Stimulated activated CD8-positive, alpha-beta memory T cell treated with anti-CD3 and anti-CD28 coated beads, Interleukin-15, amount 100 ng/mL, for 24 hours (primary cell): ENCODE data around the gene SMOC1.

ENCODE experiments used
- DNase-seq: peaks from one replicate; pipeline ENCODE4 v3.0.0-alpha.2; 2020; ENCODE audit warnings: low read depth

Gene SMOC1

DNA sequence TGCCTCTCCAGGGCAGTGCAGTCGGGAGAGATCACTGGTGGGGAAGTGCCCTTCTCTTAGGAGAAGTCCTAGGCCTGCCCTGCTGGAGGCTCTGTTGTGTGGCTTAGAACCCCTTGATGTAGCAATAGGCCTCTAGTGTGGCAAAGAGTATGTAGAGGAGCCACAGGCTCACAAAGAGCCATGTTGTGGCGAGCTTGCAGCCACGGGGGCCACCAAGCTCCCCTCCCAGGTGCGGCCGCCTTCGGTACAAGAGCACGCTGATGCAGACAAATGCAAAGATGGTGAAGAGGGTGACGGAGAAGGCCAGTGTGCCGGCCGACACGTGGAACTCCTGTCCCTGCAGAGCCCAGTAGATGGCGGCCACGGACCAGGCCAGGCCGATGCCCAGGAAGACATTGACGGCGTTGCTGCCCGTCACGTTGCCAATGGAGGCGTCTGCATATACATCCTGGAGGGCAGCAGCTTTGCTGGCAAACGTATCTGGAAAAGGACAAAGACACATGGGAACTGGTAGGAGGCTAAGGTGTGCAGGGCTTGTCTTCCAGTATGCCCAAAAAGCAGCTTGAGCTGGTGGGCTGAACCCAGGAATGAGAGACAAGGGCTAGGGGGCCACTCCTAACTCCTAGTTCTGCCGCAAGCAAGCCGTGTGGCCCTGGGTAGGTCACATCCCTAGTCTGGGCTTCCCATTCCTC lies 166.8 kb downstream of the SMOC1 start:
- DNase-seq = no peak

DNA sequence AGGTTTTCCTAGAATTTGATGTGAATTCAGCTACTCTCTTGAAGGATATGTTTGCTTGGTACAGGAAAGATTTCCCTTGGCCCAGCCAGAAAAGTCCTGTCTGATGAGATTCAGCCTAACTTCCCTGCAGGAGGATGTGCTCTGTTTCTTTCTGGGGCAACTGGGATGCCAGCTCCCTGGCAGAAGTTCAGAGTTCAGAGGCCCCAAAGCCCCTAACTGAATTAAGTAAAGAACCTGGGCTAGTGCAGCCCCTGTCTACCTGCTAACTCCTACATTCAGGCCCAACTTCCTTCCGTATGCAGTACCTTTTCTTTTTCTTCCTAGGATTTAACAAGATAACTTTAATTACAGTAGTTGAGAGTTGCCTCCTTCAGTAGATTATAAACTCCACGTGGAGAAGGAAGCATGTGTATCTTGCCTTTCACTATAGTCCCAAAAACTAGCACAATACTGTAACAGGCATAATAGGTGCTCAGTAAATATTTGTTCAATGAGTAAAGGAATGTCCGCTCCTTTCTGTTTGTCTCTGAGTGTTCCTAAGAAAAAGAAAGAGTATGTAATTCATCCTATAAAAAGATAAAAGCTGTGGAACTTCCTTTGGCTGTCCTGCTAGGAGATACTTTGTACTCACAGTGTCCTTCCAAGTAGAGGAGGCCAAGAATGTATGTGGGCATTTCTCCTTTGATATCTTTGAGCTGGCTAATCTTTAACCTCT lies 168.5 kb downstream of the SMOC1 start:
- DNase-seq = no peak

DNA sequence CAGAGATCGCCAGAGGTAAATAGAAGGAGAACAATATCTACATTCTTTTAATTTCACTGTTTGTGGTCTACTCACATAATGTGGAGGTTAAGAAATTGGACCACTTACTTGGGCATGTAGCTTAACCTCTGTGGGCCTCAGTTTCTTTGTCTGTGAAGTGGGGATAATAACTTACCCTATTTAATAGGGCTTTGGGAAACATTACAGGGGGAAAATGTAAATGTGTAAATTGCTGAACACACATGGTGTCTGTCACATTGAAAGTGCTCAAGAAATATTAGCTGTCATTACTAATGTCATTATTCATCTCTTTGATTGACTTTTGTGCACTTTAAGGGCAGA lies 169.1 kb downstream of the SMOC1 start:
- no peak for DNase-seq

DNA sequence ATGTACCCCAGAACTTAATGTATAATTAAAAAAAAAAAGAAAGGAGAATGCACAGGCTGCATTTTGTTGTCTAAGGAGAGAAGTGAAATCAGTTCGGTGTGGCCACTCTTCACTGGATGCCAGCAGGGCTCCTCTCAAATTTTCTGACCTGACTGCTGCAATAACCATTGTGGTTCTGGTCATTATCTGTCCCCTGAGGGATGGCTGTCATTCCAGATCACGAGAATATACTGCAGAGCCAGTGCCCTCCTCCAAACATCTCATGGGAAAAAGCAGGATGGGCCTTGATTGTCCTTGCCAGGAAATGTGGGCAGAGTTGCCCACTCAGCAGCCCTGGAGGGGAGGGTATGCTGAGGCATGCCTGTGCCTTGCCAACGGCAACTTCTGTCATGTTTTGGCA lies 170.4 kb downstream of the SMOC1 start:
- no peak for DNase-seq

DNA sequence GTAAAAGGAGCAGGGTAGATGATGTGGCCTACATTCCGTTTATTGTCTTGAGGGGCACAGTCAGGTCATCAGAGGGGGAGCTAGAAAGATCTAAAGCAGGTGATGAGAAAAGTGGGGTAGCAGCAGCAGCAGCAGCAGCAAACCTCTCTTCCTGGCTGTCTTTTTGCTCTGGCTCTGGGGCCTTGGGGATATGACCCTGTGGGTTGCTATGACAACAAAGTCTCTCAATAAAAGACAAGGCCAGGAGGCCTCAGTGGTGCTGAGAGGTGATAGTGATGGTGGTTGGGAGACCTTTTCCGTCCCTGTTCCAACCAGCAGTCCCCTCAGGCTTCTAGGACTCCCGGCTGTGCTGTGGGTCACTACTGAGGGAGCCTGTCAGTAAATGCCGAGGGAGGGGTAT lies 170.9 kb downstream of the SMOC1 start:
- no peak for DNase-seq

DNA sequence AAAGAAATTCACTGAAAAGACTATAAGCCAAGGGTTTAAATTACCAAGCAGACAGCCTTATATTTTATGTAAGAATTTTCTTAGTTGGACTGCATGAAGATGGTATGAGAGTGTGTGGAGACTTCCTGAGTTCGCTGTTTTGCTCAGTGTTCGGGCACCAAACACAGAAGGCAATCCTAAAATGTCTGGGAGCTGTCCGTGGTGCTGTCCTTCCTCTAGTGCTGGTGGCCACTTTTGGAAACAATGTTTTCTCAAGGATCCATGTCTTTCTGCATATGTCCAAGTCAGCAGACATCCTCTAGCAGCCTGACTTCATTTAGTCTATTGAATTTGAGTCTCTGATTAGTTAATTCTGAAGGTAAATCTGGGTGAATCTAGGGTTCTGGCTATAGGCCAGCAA lies 173.8 kb downstream of the SMOC1 start:
- no peak for DNase-seq

DNA sequence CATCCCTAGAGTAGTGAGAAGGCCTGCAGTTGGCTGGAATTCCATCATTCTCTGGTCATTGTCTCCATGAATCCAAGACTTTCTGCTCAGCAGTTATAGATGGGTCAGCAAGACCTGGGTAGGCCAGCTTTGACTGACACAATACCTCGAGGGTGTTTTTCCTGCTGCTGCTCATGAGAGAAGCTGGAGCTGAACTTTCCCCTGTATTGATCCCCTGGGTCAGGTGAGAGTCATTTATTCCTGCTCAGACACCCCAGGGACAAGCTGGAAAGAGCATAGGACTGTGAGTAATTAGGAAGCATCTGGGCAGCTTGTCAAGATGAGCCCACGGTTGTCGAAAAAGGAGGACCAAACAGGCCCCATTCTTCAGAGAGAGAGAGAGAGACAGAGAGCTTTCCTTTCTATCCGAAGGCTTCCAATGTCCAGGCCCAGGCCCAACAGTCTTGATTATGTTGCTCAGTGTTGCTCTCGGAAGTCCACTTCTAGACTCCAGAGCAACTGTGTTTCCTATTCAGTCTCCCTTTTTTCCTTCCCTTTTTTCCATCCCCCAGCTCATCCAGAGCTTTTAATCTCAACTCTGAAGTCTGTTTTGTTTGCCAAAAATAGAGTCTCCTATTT lies 178.4 kb downstream of the SMOC1 start:
- DNase-seq = no peak

DNA sequence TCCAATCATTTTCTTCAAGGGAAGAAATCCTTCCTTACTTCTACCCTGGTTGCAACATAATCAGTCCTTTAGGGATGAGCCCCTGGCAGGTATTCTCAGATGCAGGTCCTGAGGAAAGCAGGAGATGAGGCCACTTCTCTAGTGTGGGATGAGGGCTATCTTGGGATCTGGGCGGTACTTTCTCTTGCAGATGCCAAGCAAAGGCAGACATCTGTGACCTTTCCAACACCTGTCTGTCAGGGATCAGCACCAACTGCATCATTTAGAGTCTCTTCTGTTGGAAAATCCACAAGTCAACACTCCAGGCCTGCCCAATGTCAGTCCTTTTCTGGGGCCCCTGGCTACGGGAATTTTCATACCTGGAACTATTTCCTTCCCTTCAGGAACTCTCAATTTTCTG lies 180.3 kb downstream of the SMOC1 start:
- no peak for DNase-seq

DNA sequence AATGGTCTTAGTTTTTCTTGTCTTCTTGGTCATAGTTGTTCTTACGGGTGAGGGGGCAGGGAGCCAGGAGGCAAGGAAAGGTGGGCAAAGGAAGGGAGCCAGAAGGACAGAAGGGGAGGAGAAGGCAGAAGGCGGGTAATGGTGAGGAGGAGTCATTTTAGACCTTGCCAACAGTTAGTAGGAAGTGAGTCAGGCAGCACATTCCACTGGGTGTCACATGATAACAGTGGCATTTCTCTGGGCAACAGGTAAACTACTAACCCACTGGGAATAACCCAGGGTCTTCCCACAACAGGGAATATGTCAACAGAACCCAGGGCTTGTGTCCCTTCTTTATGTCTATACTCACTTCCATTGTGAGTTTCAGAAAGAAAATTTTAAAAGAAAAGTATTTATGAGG lies 181.9 kb downstream of the SMOC1 start:
- DNase-seq = no peak

DNA sequence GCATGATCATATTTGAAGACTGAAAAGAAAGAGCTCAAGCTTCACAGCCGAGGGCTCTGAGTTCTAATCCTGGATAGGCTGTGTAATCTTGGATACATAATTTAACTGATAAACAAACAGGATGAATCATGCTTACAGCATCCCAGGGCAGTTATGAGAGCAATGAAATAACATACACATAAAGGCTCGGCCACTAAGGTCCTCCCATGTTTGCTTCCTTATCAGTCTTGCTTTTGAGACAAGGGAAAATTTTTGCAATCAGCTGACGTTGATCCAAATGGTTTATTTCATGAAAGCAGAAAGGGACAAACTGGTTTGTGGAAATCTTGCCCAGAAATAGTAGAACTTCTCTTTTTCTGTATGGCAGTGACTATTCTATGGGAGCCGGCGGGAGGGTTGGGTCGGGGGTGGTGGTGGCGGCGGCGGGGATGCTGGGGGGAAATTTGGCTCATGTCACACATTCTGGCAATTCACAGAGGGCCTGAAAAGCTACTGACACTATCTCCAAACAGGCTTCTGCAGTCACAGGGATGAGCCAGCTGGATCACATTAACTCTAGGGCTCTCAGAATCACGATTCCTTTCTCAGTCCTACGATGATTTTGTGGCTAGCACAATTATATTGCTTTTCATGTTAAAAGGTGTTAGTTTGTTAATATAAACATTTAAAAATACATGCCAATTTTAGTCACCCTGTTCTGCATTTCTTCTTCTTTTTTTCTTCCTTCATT lies 185.1 kb downstream of the SMOC1 start:
- DNase-seq = no peak

DNA sequence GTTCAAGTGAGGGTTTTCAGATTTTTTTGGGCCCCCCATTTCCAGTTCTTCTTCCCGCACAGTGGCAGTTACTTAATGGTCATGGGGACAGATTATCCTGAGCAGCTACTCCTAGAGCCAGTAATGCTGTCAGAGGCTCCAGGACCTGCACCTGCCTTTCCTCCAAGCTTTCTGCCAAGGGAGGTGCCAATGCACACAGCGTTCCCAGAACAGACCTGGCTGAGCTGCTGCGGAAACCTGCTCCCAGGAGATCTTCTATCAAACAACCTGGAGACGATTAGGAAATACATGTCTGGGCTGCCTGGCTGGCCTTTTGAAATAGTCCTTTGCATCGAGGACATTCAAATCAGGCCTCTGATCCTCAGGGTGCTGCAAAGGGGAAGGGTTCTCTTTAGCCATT lies 188.6 kb downstream of the SMOC1 start:
- DNase-seq = no peak

DNA sequence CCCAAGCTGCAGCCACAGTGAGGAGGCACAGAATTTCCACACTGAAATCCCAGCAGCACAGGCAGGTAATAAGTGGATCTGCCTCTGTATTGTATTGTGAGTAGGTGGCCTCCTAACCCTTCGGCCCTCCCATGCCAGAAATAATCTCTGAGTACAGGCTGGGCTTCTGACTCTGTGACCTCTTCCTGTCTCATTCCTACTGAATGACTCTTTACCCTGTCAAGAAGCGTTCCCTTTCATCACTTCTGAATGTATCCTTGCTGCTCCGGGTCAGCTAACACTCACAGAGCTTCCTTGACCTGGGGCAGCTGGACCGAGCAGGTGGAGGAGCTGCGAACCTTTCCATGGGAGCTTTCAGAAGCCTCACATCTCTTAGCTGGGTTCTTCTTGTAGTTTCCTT lies 190.0 kb downstream of the SMOC1 start:
- DNase-seq = no peak

DNA sequence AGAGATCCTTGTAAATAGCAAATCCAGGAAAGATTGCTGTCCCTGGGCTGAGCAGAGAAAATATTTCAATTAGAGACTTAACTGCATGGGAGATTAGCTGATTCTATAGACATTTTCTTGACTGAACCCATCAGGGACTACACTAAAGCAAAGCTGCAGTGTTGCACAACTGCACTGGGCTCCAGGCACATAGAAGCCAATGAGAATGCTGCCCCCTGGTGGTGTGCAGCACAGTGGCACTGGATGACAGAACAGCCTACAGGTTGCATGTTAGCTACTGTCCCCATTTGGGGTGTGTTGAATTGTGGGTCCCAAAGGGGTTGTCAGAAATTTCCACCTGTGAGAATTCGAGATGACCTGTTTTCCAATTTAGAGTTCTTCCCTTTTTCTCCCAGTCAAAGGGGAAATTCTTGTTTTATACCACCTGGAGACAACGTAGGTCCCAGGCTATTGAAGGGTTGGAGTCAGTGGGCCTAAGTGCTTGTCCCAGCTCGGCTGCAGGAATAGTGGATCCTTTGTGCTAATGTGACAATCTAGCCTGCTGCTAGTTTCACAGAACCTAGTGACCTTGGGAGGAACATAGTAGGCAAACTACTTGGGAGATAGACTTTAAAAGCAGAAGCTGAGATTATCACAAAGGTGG lies 194.8 kb downstream of the SMOC1 start:
- DNase-seq = no peak

DNA sequence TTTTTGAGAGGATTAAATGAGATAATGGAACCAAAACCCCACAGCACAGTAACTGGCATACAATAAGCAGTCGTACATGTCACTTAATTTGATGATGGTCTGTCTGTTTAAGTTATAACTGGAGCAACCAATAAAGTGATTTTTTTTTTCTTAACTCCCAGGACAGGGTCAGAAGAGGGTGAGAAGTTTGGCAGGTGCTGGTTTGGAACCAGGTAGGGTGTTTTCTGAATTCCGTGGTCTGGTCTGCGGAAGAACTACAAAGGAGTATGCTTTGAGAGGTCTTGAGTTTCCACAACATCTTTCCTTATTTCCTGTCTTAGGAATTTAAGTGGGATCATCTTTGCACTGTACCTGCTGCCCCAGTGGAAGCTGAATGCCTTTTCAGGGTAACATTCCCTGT lies 197.8 kb downstream of the SMOC1 start:
- DNase-seq = no peak

DNA sequence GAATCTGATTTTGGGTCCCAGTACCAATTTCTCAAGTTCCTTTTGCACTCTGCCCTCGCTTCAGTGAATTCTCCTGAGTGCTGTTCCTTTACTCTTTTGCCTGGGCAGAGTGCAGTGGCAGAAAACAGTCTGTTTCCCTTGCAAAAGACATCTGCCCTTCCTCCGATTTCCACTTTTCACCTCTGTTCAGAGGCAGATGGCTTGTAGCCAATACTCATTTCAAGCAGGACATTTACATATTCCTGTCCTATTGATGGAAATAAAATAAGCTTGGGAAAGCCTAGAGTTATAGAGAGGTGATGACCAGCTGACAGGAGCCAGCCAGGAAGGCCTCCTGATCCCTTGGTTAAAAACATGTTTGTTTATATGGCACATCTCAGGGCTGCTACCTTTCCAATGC lies 198.5 kb downstream of the SMOC1 start:
- no peak for DNase-seq

DNA sequence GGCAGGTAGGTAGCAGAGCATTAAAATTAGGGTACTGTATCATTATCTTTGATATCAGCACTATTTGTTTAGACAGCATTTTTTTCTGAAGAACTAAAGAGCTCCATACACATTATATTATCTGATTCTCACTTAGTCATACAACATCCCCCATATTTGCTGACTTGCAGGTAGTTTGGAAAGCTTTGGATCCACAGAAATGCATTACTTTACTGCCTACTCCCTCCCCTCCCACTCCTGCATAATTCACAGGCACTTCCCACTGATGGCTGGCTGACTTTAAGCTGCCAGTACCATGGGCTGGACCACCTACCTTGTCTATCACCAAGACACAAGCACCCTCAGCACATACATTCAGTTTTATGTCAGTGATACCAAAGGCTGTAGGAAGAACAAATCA lies 199.1 kb downstream of the SMOC1 start:
- DNase-seq = no peak

DNA sequence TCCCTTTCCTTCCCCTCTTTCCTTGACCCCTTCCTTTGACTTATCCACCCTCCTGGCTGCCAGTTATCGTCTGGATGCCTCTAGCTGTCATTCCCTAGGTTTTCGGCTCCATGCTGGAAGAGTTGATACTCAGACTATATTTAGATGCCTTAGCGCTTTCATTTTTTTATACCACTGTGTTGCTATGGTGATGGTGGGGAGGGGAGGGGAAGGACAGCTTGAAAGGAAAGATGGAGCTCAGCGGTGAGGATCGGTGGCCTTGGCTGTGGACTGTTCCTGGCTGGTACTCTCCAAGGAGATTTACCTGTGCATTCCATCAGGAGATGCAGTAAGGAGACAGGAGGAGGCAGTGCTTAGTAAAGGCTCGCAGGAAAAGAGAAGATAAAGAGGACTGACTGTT lies 200.9 kb downstream of the SMOC1 start:
- no peak for DNase-seq
